HepG2 (cell line): ENCODE measurements around the gene UBE3D. TPM values are rescaled to one million over a fixed set of nuclear protein-coding genes. Genes with fewer than 3 reads are reported as not detected.

Source experiments
- BRD4 ChIP-seq: sonication (generic); formaldehyde crosslinking; IDR thresholded peaks from 2 replicates; pipeline ENCODE4 v1.4.0; 2020; ENCODE audit warnings: missing genetic modification reagents
- GMEB1 ChIP-seq: sonication (generic); formaldehyde crosslinking; IDR thresholded peaks from 2 replicates; pipeline ENCODE4 v1.5.1; 2020; ENCODE audit warnings: missing genetic modification reagents, mild to moderate bottlenecking, borderline replicate concordance
- HMGXB3 ChIP-seq: sonication (generic); formaldehyde crosslinking; IDR thresholded peaks from 2 replicates; pipeline ENCODE4 v1.4.0; 2020; ENCODE audit warnings: missing genetic modification reagents, borderline replicate concordance
- HNRNPLL ChIP-seq: fragments of 200-400 bp; formaldehyde crosslinking; IDR thresholded peaks from 2 replicates; pipeline ENCODE4 v1.6.1; 2017; ENCODE audit warnings: mild to moderate bottlenecking, low read depth, low read length; ENCODE audit not compliant: poor library complexity, severe bottlenecking
- IKZF4 ChIP-seq: sonication (generic); formaldehyde crosslinking; IDR thresholded peaks from 2 replicates; pipeline ENCODE4 v1.5.1; 2020; ENCODE audit warnings: borderline replicate concordance, mild to moderate bottlenecking, low read depth, missing genetic modification reagents; ENCODE audit errors: not compliant biosample characterization
- PATZ1 ChIP-seq: sonication (generic); formaldehyde crosslinking; IDR thresholded peaks from 2 replicates; pipeline ENCODE4 v1.4.0; 2020; ENCODE audit warnings: missing genetic modification reagents
- PRDM15 ChIP-seq: sonication (generic); formaldehyde crosslinking; IDR thresholded peaks from 2 replicates; pipeline ENCODE4 v1.4.0; 2020; ENCODE audit warnings: missing genetic modification reagents
- RFX1 ChIP-seq: fragments of 450-650 bp; IDR thresholded peaks from 2 replicates; pipeline ENCODE4 v1.6.1; 2017
- ZBTB26 ChIP-seq: IDR thresholded peaks from 2 replicates; pipeline ENCODE4 v1.6.1; 2016; ENCODE audit warnings: missing compliant biosample characterization, missing genetic modification reagents, borderline replicate concordance
- ZKSCAN1 ChIP-seq: fragments of 150-350 bp; IDR thresholded peaks from 2 replicates; pipeline ENCODE4 v1.6.1; 2014; ENCODE audit warnings: low read length
- ZNF333 ChIP-seq: sonication (generic); formaldehyde crosslinking; IDR thresholded peaks from 2 replicates; pipeline ENCODE4 v1.4.0; 2020; ENCODE audit warnings: mild to moderate bottlenecking, missing genetic modification reagents, borderline replicate concordance
- ZNF33B ChIP-seq: sonication (generic); formaldehyde crosslinking; IDR thresholded peaks from 2 replicates; pipeline ENCODE4 v1.5.1; 2020; ENCODE audit warnings: mild to moderate bottlenecking, missing genetic modification reagents
- ZSCAN20 ChIP-seq: sonication (generic); formaldehyde crosslinking; IDR thresholded peaks from 2 replicates; pipeline ENCODE4 v1.4.0; 2020; ENCODE audit warnings: missing genetic modification reagents, mild to moderate bottlenecking, borderline replicate concordance
- polyA plus RNA-seq, 8 experiments: library from polyadenylated mRNA; depleted of rRNA in 3 of 8; stranded (reverse) in 7 of 8; unstranded in 1 of 8; fragments of >200 nt; fragmentation: Illumina TruSeq in 4 of 8; extraction: Trizol in 4 of 8; gene quantifications; 2 replicates each; pipeline versions ENCODE4 v1.2.1 to v1.2.3, GENCODE V29; 2011 to 2016; ENCODE audit warnings: low read depth in 4 of 8, missing spikeins in 1 of 8, mixed read lengths in 1 of 8; ENCODE audit not compliant: insufficient read depth in 1 of 8
- total RNA-seq, 5 experiments: library from RNA; depleted of rRNA; stranded (reverse); fragments of >200 nt; fragmentation: Illumina TruSeq; extraction: Trizol; gene quantifications; 2 replicates each; pipeline ENCODE4 v1.2.3, GENCODE V29; 2016; ENCODE audit warnings: low read depth in 1 of 5

UBE3D gene
- total and polyA plus RNA-seq, 2 of the 13 experiments (the other 11 are each of a cell fraction or from before 2014, with no cell fraction given), result 5.1 to 11.4 TPM

- TF ChIP-seq PRDM15 (CRISPR knock-in tag) (peak; percentile 42; the same call in 1 of the 2 replicates), ZBTB26 (no peak), PATZ1 (peak; percentile 10; the same call in 1 of the 2 replicates), HMGXB3 (no peak; the same call in 1 of the 2 replicates), GMEB1 (CRISPR knock-in tag) (peak; percentile 95), ZSCAN20 (CRISPR knock-in tag) (peak; percentile 87; the same call in 1 of the 2 replicates), ZKSCAN1 (no peak), ZNF333 (CRISPR knock-in tag) (peak; percentile 77; the same call in 1 of the 2 replicates), HNRNPLL (peak; percentile 95), RFX1 (peak; percentile 61; the same call in 1 of the 2 replicates), ZNF33B (CRISPR knock-in tag) (peak; percentile 91), IKZF4 (no peak), BRD4 (CRISPR knock-in tag) (peak; percentile 73; the same call in 1 of the 2 replicates)
Observed at GRCh38 chr6:83067448-83068439, 2.1 kb upstream of the UBE3D start, which contains the start of gene DOP1A (continued).
